ENCODE measurements around the gene LILRB2.
"Not testable (repeated sequence)": the region's sequence is repeated elsewhere in the genome, so short reads cannot be mapped to it uniquely, and the experiment has no call there.

Gene LILRB2

GRCh38 chr19:54240372-54241336, 40.3 kb downstream of the LILRB2 start:
- H3K4me3 ChIP-seq (ENCODE audit: control insufficient read depth in 1 of 7, extremely low read depth in 1 of 7, insufficient read depth in 4 of 7, low read depth in 2 of 7, low read length in 6 of 7); CTCF ChIA-PET; H3K27ac ChIP-seq (ENCODE audit: insufficient read depth in 1 of 2, low read depth in 1 of 2, low read length in 2 of 2, poor library complexity in 1 of 2, severe bottlenecking in 2 of 2); POLR2A ChIA-PET; DNase-seq; H3K36me3 ChIP-seq (ENCODE audit: control insufficient read depth in 4 of 4, insufficient read depth in 4 of 4, low read length in 3 of 4); H3K4me1 ChIP-seq (ENCODE audit: control extremely low read depth in 1 of 4, control insufficient read depth in 4 of 4, insufficient read depth in 4 of 4, low read length in 3 of 4); H3K27me3 ChIP-seq (replicated peaks in 2 of 5; ENCODE audit: control insufficient read depth in 4 of 5, insufficient read depth in 5 of 5, low read length in 4 of 5); H3K9me3 ChIP-seq (ENCODE audit: control extremely low read depth in 1 of 5, control insufficient read depth in 4 of 5, insufficient read depth in 2 of 5, low read depth in 1 of 5, low read length in 4 of 5): not testable (repeated sequence)
- 82% methylated on average over 3 of the region's 22 CpGs for WGBS (ENCODE audit: insufficient coverage)

GRCh38 chr19:54239491-54240371, 41.2 kb downstream of the LILRB2 start:
- H3K36me3 ChIP-seq (ENCODE audit: control insufficient read depth in 4 of 4, insufficient read depth in 4 of 4, low read length in 3 of 4); H3K27me3 ChIP-seq (replicated peaks in 2 of 5; ENCODE audit: control insufficient read depth in 4 of 5, insufficient read depth in 5 of 5, low read length in 4 of 5); POLR2A ChIA-PET; H3K27ac ChIP-seq (ENCODE audit: insufficient read depth in 1 of 2, low read depth in 1 of 2, low read length in 2 of 2, poor library complexity in 1 of 2, severe bottlenecking in 2 of 2); DNase-seq; H3K9me3 ChIP-seq (ENCODE audit: control extremely low read depth in 1 of 5, control insufficient read depth in 4 of 5, insufficient read depth in 2 of 5, low read depth in 1 of 5, low read length in 4 of 5); H3K4me1 ChIP-seq (ENCODE audit: control extremely low read depth in 1 of 4, control insufficient read depth in 4 of 4, insufficient read depth in 4 of 4, low read length in 3 of 4); H3K4me3 ChIP-seq (ENCODE audit: control insufficient read depth in 1 of 7, extremely low read depth in 1 of 7, insufficient read depth in 4 of 7, low read depth in 2 of 7, low read length in 6 of 7): not testable (repeated sequence)
- 100% methylated on average over 5 of the region's 21 CpGs for WGBS (ENCODE audit: insufficient coverage)
- CTCF ChIA-PET: interaction anchor here (0.9 to 1.4 kb wide), 3 partner anchors 11 to 29 kb away, joined by 3 read pairs; no protein-coding TSS in a partner anchor

GRCh38 chr19:54233941-54234340, 47.0 kb downstream of the LILRB2 start:
- no peaks in the 10 kb centered on the region for H3K36me3 ChIP-seq (ENCODE audit: control insufficient read depth in 4 of 4, insufficient read depth in 4 of 4, low read length in 3 of 4)
- no peaks in the 10 kb centered on the region for H3K9me3 ChIP-seq (ENCODE audit: control extremely low read depth in 1 of 5, control insufficient read depth in 4 of 5, insufficient read depth in 2 of 5, low read depth in 1 of 5, low read length in 4 of 5)
- H3K4me1 ChIP-seq (ENCODE audit: control extremely low read depth in 1 of 4, control insufficient read depth in 4 of 4, insufficient read depth in 4 of 4, low read length in 3 of 4): peaks cover 0 to 4% (median 2%) of the 10 kb centered on the region in 4 experiments
- 100% methylated on average over 3 of the region's 5 CpGs for WGBS (ENCODE audit: insufficient coverage)
- DNase-seq: no peak
- H3K27me3 ChIP-seq (replicated peaks in 2 of 5; ENCODE audit: control insufficient read depth in 4 of 5, insufficient read depth in 5 of 5, low read length in 4 of 5): no peaks in the 10 kb centered on the region
- no peak overlapping the region for H3K27ac ChIP-seq (ENCODE audit: insufficient read depth in 1 of 2, low read depth in 1 of 2, low read length in 2 of 2, poor library complexity in 1 of 2, severe bottlenecking in 2 of 2)
- ChIA-PET POLR2A (no interaction called here), CTCF (interaction anchor here (0.9 to 2.0 kb wide), 9 partner anchors 23 to 157 kb away, joined by 3 to 7 read pairs (median 4); partner anchors contain the start of gene MBOAT7)
- H3K4me3 ChIP-seq (ENCODE audit: control insufficient read depth in 1 of 7, extremely low read depth in 1 of 7, insufficient read depth in 4 of 7, low read depth in 2 of 7, low read length in 6 of 7): no peak overlapping the region

GRCh38 chr19:54231077-54231931, 49.6 kb downstream of the LILRB2 start:
- H3K27me3 ChIP-seq (replicated peaks in 2 of 5; ENCODE audit: control insufficient read depth in 4 of 5, insufficient read depth in 5 of 5, low read length in 4 of 5): no peaks in the 10 kb centered on the region
- peaks cover 0 to 4% (median 2%) of the 10 kb centered on the region in 4 experiments for H3K4me1 ChIP-seq (ENCODE audit: control extremely low read depth in 1 of 4, control insufficient read depth in 4 of 4, insufficient read depth in 4 of 4, low read length in 3 of 4)
- H3K27ac ChIP-seq (ENCODE audit: insufficient read depth in 1 of 2, low read depth in 1 of 2, low read length in 2 of 2, poor library complexity in 1 of 2, severe bottlenecking in 2 of 2): no peak overlapping the region
- WGBS (ENCODE audit: insufficient coverage): 15% methylated on average over 16 of the region's 21 CpGs
- POLR2A ChIA-PET: interaction anchor here (1.1 kb wide), 1 partner anchor 23 kb away, joined by 3 read pairs; no protein-coding TSS in a partner anchor
- H3K9me3 ChIP-seq (ENCODE audit: control extremely low read depth in 1 of 5, control insufficient read depth in 4 of 5, insufficient read depth in 2 of 5, low read depth in 1 of 5, low read length in 4 of 5): no peaks in the 10 kb centered on the region
- H3K4me3 ChIP-seq (ENCODE audit: control insufficient read depth in 1 of 7, extremely low read depth in 1 of 7, insufficient read depth in 4 of 7, low read depth in 2 of 7, low read length in 6 of 7): no peak overlapping the region
- DNase-seq: peak; percentile 79 to 90 (median 86)
- CTCF ChIA-PET: interaction anchor here (0.6 to 2.4 kb wide), 15 partner anchors 8 to 94 kb away, joined by 3 to 12 read pairs (median 4); partner anchors contain the start of genes LILRB3, MBOAT7 and RPS9
- H3K36me3 ChIP-seq (ENCODE audit: control insufficient read depth in 4 of 4, insufficient read depth in 4 of 4, low read length in 3 of 4): no peaks in the 10 kb centered on the region

GRCh38 chr19:54230031-54230430, 50.9 kb downstream of the LILRB2 start:
- WGBS (ENCODE audit: insufficient coverage): 96% methylated on average over 7 of the region's 7 CpGs
- POLR2A ChIA-PET: interaction anchor here (0.7 kb wide), 1 partner anchor 91 kb away, joined by 3 read pairs; no protein-coding TSS in a partner anchor
- no peak overlapping the region for H3K27ac ChIP-seq (ENCODE audit: insufficient read depth in 1 of 2, low read depth in 1 of 2, low read length in 2 of 2, poor library complexity in 1 of 2, severe bottlenecking in 2 of 2)
- H3K4me1 ChIP-seq (ENCODE audit: control extremely low read depth in 1 of 4, control insufficient read depth in 4 of 4, insufficient read depth in 4 of 4, low read length in 3 of 4): peaks cover 0 to 4% (median 2%) of the 10 kb centered on the region in 4 experiments
- H3K27me3 ChIP-seq (replicated peaks in 2 of 5; ENCODE audit: control insufficient read depth in 4 of 5, insufficient read depth in 5 of 5, low read length in 4 of 5): no peaks in the 10 kb centered on the region
- CTCF ChIA-PET: interaction anchor here (1.0 to 1.8 kb wide), 3 partner anchors 20 to 40 kb away, joined by 3 to 6 read pairs (median 3); no protein-coding TSS in a partner anchor
- H3K36me3 ChIP-seq (ENCODE audit: control insufficient read depth in 4 of 4, insufficient read depth in 4 of 4, low read length in 3 of 4): no peaks in the 10 kb centered on the region
- no peak for DNase-seq
- H3K4me3 ChIP-seq (ENCODE audit: control insufficient read depth in 1 of 7, extremely low read depth in 1 of 7, insufficient read depth in 4 of 7, low read depth in 2 of 7, low read length in 6 of 7): no peak overlapping the region
- no peaks in the 10 kb centered on the region for H3K9me3 ChIP-seq (ENCODE audit: control extremely low read depth in 1 of 5, control insufficient read depth in 4 of 5, insufficient read depth in 2 of 5, low read depth in 1 of 5, low read length in 4 of 5)

- Histone ChIP-seq H3K4me3 (ENCODE audit: control insufficient read depth in 1 of 7, extremely low read depth in 1 of 7, insufficient read depth in 4 of 7, low read depth in 2 of 7, low read length in 6 of 7) (no peak overlapping the region), H3K27me3 (replicated peaks in 2 of 5; ENCODE audit: control insufficient read depth in 4 of 5, insufficient read depth in 5 of 5, low read length in 4 of 5) (no peaks in the 10 kb centered on the region), H3K4me1 (ENCODE audit: control extremely low read depth in 1 of 4, control insufficient read depth in 4 of 4, insufficient read depth in 4 of 4, low read length in 3 of 4) (peaks cover 0 to 4% (median 2%) of the 10 kb centered on the region in 4 experiments), H3K36me3 (ENCODE audit: control insufficient read depth in 4 of 4, insufficient read depth in 4 of 4, low read length in 3 of 4) (no peaks in the 10 kb centered on the region), H3K9me3 (ENCODE audit: control extremely low read depth in 1 of 5, control insufficient read depth in 4 of 5, insufficient read depth in 2 of 5, low read depth in 1 of 5, low read length in 4 of 5) (no peaks in the 10 kb centered on the region), H3K27ac (ENCODE audit: insufficient read depth in 1 of 2, low read depth in 1 of 2, low read length in 2 of 2, poor library complexity in 1 of 2, severe bottlenecking in 2 of 2) (no peak overlapping the region)
- DNase-seq: no peak
- WGBS (ENCODE audit: insufficient coverage): 99% methylated on average over 6 of the region's 8 CpGs
- CTCF ChIA-PET: interaction anchor here (1.0 to 1.8 kb wide), 5 partner anchors 10 to 170 kb away, joined by 3 to 8 read pairs (median 5); no protein-coding TSS in a partner anchor
- POLR2A ChIA-PET: interaction anchor here (0.7 kb wide), 1 partner anchor 90 kb away, joined by 3 read pairs; no protein-coding TSS in a partner anchor
These were observed 51.8 kb downstream of the LILRB2 start for GRCh38 chr19:54229146-54229545.

Data from common myeloid progenitor, CD34-positive (primary cell).